Mesenchymal stem cell (in vitro differentiated cells and primary cell): ENCODE results near the gene S100A14. TPM values are rescaled to one million over a fixed set of nuclear protein-coding genes. Genes with fewer than 3 reads are reported as not detected.
A peak's percentile ranks its signal among the peaks of the same experiment; 100 is the strongest.

Experiments used
- DNase-seq: peaks from one replicate; pipeline ENCODE4 v3.0.0-alpha.2; 2013
- H2AFZ ChIP-seq: one replicate; pipeline ENCODE4 v1.6.1; 2013; ENCODE audit warnings: low read depth, mild to moderate bottlenecking, control low read depth, inconsistent platforms, low read length, moderate library complexity
- H2AK5ac ChIP-seq: 2 replicates; pipeline ENCODE4 v1.6.1; 2013; ENCODE audit warnings: low read length, moderate library complexity, mild to moderate bottlenecking, inconsistent platforms; ENCODE audit not compliant: severe bottlenecking
- H2BK120ac ChIP-seq: one replicate; pipeline ENCODE4 v1.6.1; 2013; ENCODE audit warnings: low read depth, mild to moderate bottlenecking, inconsistent platforms, low read length, moderate library complexity
- H2BK12ac ChIP-seq, 2 experiments: one replicate each; pipeline ENCODE4 v1.6.1; 2013; ENCODE audit warnings: inconsistent platforms in 2 of 2, low read length in 2 of 2, mild to moderate bottlenecking in 2 of 2, moderate library complexity in 2 of 2, control low read depth in 1 of 2
- H2BK15ac ChIP-seq: one replicate; pipeline ENCODE4 v1.6.1; 2013; ENCODE audit warnings: mild to moderate bottlenecking, low read depth, inconsistent platforms; ENCODE audit not compliant: poor library complexity, severe bottlenecking
- H2BK5ac ChIP-seq: 2 replicates; pipeline ENCODE4 v1.6.1; 2013; ENCODE audit warnings: low read depth, mild to moderate bottlenecking, low read length, control low read depth, inconsistent platforms; ENCODE audit not compliant: poor library complexity, severe bottlenecking
- H3K14ac ChIP-seq, 2 experiments: one replicate each; pipeline ENCODE4 v1.6.1; 2013; ENCODE audit warnings: inconsistent platforms in 2 of 2, low read length in 2 of 2, control low read depth in 1 of 2, mild to moderate bottlenecking in 1 of 2, moderate library complexity in 1 of 2
- H3K18ac ChIP-seq, 2 experiments: one replicate each; pipeline ENCODE4 v1.6.1; 2013; ENCODE audit warnings: inconsistent platforms in 2 of 2, low read length in 2 of 2, control low read depth in 1 of 2, low read depth in 1 of 2, mild to moderate bottlenecking in 1 of 2
- H3K23ac ChIP-seq, 2 experiments: one replicate each; pipeline ENCODE4 v1.6.1; 2013; ENCODE audit warnings: inconsistent platforms in 2 of 2, low read length in 2 of 2, mild to moderate bottlenecking in 2 of 2, moderate library complexity in 2 of 2, control low read depth in 1 of 2
- H3K27ac ChIP-seq: 2 replicates; pipeline ENCODE4 v1.5.1; 2013; ENCODE audit warnings: mild to moderate bottlenecking, moderate library complexity, low read length, control low read depth, inconsistent platforms; ENCODE audit not compliant: poor library complexity, severe bottlenecking
- H3K27me3 ChIP-seq, 2 experiments: 2 replicates each; pipeline versions ENCODE4 v1.6.1 to v1.7.0; 2013; ENCODE audit warnings: low read length in 2 of 2, mild to moderate bottlenecking in 2 of 2, moderate library complexity in 2 of 2, control low read depth in 1 of 2, inconsistent platforms in 1 of 2; ENCODE audit not compliant: control insufficient read depth in 1 of 2, insufficient read depth in 1 of 2
- H3K36me3 ChIP-seq, 2 experiments: 2 replicates each; pipeline versions ENCODE4 v1.6.1 to v1.7.0; 2013; ENCODE audit warnings: low read length in 2 of 2, control low read depth in 1 of 2, inconsistent platforms in 1 of 2, low read depth in 1 of 2, mild to moderate bottlenecking in 1 of 2; ENCODE audit not compliant: insufficient read depth in 2 of 2, control insufficient read depth in 1 of 2
- H3K4ac ChIP-seq, 2 experiments: one replicate each; pipeline ENCODE4 v1.6.1; 2013; ENCODE audit warnings: inconsistent platforms in 2 of 2, low read length in 2 of 2, mild to moderate bottlenecking in 2 of 2, moderate library complexity in 2 of 2, control low read depth in 1 of 2, low read depth in 1 of 2
- H3K4me1 ChIP-seq: 2 replicates; pipeline ENCODE4 v1.6.1; 2013; ENCODE audit warnings: low read depth, low read length, control low read depth; ENCODE audit not compliant: control insufficient read depth, insufficient read depth
- H3K4me2 ChIP-seq: 2 replicates; pipeline ENCODE4 v1.6.1; 2013; ENCODE audit warnings: low read length, mild to moderate bottlenecking, inconsistent platforms; ENCODE audit not compliant: poor library complexity, severe bottlenecking
- H3K4me3 ChIP-seq, 2 experiments: 2 replicates each; pipeline versions ENCODE4 v1.5.1 to v1.7.0; 2013; ENCODE audit warnings: low read length in 2 of 2, mild to moderate bottlenecking in 2 of 2, control low read depth in 1 of 2, low read depth in 1 of 2; ENCODE audit not compliant: insufficient read depth in 1 of 2
- H3K79me1 ChIP-seq: replicated peaks from 2 replicates; pipeline ENCODE4 v1.6.1; 2013; ENCODE audit warnings: mild to moderate bottlenecking, control low read depth, low read length, inconsistent platforms; ENCODE audit not compliant: poor library complexity, severe bottlenecking
- H3K9ac ChIP-seq: 2 replicates; pipeline ENCODE4 v1.7.0; 2013; ENCODE audit warnings: mild to moderate bottlenecking, low read length, moderate library complexity
- H3K9me3 ChIP-seq: 2 replicates; pipeline ENCODE4 v1.7.0; 2013; ENCODE audit warnings: mild to moderate bottlenecking, low read length; ENCODE audit not compliant: control insufficient read depth
- H4K8ac ChIP-seq: one replicate; pipeline ENCODE4 v1.6.1; 2013; ENCODE audit warnings: inconsistent platforms, mild to moderate bottlenecking, low read length, moderate library complexity
- H4K91ac ChIP-seq: one replicate; pipeline ENCODE4 v1.6.1; 2013; ENCODE audit warnings: mild to moderate bottlenecking, low read length, inconsistent platforms
- WGBS: methylation state at CpG from one replicate; pipeline ENCODE4 v1.1.7; 2013; ENCODE audit warnings: mixed read lengths; 5-methylcytosine and 5-hydroxymethylcytosine counted together
- polyA plus RNA-seq, 2 experiments: library from polyadenylated mRNA; stranded (reverse); fragments of 200-250 nt; gene quantifications; one replicate each; pipeline ENCODE4 v1.2.3, GENCODE V29; 2013

The S100A14 gene
- polyA plus RNA-seq (2013, experiment 1 of 2), result 0.07 TPM
- polyA plus RNA-seq (2013, experiment 2 of 2), result not detected

DNA sequence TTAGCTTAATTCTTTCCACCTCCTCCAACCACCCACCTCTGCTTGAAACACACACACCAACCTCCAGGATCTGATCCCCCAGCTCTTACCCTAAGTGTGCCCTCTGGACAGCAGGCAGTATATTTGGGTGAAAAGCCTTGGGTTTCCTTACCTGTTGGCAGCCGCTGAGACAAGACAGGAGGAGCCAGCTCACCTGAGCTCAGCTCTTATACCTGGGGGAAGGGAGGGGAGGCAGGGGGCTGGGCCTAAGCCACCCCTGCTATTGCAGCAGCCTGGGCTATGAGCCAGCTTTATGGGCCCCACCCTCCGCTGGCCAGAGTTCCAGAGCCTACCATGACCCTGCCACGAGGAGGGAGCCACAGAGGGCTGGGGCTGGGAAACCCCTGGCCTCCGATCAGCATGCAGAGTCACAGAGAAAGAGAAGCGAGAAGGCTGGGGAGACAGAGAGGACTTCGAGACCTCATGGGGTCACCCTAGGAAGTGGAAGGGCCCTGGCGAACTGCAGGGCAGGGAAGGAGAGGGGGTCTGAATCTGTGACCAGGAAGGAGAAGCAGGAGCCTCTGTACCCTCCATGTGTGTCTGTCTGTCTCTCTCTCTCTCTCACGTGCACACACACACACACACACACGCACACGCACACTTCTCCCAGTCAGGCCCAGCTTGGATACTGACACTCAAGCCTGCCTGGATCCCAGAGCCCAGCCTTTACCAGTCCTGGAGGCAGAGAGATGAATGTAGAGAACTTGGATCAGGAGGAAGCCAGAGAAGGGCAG is at the start of gene S100A14:
Gene S100A14, minus strand, starts transcription at position 182 of the 773 bp plus-strand sequence. CDS start 467 bp downstream, outside the sequence.
- peaks cover 19 to 34% of the 10 kb centered on the region in 2 experiments for H3K36me3 ChIP-seq
- peak within 1 kb of the TSS; percentile 46 for H3K9ac ChIP-seq
- no peak within 1 kb of the TSS for H2BK120ac ChIP-seq
- H2AK5ac ChIP-seq, result peak within 1 kb of the TSS; percentile 77
- no peaks in the 10 kb centered on the region for H3K27me3 ChIP-seq
- no peak within 1 kb of the TSS for H3K4me3 ChIP-seq
- no peak within 1 kb of the TSS for H3K4me2 ChIP-seq
- H4K8ac ChIP-seq, result peak within 1 kb of the TSS; percentile 50
- H3K9me3 ChIP-seq, result peaks cover 5% of the 10 kb centered on the region
- peak within 1 kb of the TSS; percentile 63 for H4K91ac ChIP-seq
- peak within 1 kb of the TSS; percentile 16 to 71 for H3K18ac ChIP-seq
- no peaks in the 10 kb centered on the region for H3K79me1 ChIP-seq
- 81% methylated on average over 4 of the region's 10 CpGs for WGBS
- H2BK12ac ChIP-seq, result peak within 1 kb of the TSS; percentile 49 to 50
- H3K4me1 ChIP-seq, result peaks cover 20% of the 10 kb centered on the region
- H3K27ac ChIP-seq, result no peak within 1 kb of the TSS
- peak within 1 kb of the TSS; percentile 39 for H2BK15ac ChIP-seq
- no peak within 1 kb of the TSS for H3K23ac ChIP-seq
- no peak for DNase-seq
- peak within 1 kb of the TSS; percentile 15 to 65 for H3K4ac ChIP-seq
- peak within 1 kb of the TSS in 1 of 2 experiments; percentile 69 for H3K14ac ChIP-seq
- H2AFZ ChIP-seq, result no peak within 1 kb of the TSS
- no peak within 1 kb of the TSS for H2BK5ac ChIP-seq

DNA sequence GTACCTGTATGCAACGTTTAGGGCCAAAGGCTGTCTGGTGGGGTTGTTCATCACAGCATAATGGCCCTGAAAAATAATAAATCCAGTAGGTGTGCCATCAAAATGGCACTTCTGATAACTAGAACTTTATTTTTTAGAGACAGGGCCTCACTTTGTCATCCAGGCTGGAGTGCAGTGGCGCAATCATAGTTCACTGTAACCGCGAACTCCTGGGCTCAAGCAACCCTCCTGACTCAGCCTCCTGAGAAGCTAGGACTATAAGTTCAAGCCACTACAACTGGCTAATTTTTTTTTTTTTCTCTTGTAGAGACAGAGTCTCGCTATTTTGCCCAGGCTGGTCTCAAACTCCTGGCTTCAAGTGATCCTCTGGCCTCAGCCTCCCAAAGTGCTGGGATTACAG is 47.1 kb upstream of the S100A14 start:
- Histone ChIP-seq H3K4me1 (peaks cover 4% of the 10 kb centered on the region), H3K27ac (no peak overlapping the region), H3K4me3 (no peak overlapping the region)

DNA sequence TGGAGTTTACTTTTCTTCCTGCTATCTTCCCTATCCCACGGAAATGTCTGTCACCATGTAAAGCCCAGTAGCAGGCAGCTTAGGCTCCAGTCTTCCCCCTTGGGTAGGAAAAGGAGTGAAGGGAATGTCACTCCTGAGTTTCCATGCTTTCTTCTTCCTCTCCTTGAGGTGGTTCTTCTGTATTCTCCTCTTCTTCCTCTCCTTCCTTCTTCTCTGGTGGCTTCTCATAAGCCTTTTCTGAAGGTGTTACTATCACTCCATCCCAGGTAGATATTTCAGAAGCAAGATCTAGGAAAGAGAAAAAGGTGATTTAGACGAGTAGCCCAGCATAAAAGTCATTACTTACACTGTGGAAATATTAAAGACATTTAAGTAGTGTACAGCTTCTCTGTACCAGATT is 46.1 kb upstream of the S100A14 start:
- Histone ChIP-seq H3K36me3 (peaks cover 40 to 71% of the 10 kb centered on the region in 2 experiments), H3K23ac (no peak overlapping the region), H2AK5ac (no peak overlapping the region), H2BK120ac (no peak overlapping the region), H3K9me3 (no peaks in the 10 kb centered on the region), H2BK15ac (no peak overlapping the region), H3K4me3 (no peak overlapping the region), H3K4me2 (no peak overlapping the region), H3K9ac (peak overlapping the region; percentile 61), H3K27ac (no peak overlapping the region), H3K18ac (no peak overlapping the region), H2BK12ac (no peak overlapping the region), H4K91ac (no peak overlapping the region), H3K14ac (no peak overlapping the region), H3K79me1 (peaks cover 14% of the 10 kb centered on the region), H3K4ac (no peak overlapping the region), H2AFZ (no peak overlapping the region), H2BK5ac (no peak overlapping the region), H4K8ac (no peak overlapping the region), H3K4me1 (peaks cover 6% of the 10 kb centered on the region), H3K27me3 (no peaks in the 10 kb centered on the region)
- no CpG with 5 or more reads among the region's 2 CpGs for WGBS
- no peak for DNase-seq

More for the DNA sequence above, 47.1 kb upstream of the S100A14 start:
- Histone ChIP-seq H3K14ac (no peak overlapping the region), H2AFZ (no peak overlapping the region), H3K27me3 (no peaks in the 10 kb centered on the region), H3K36me3 (peaks cover 42 to 81% of the 10 kb centered on the region in 2 experiments), H3K23ac (no peak overlapping the region), H4K91ac (no peak overlapping the region), H3K9me3 (no peaks in the 10 kb centered on the region), H3K18ac (no peak overlapping the region), H3K9ac (peak overlapping the region; percentile 61), H2BK15ac (no peak overlapping the region), H4K8ac (no peak overlapping the region), H3K79me1 (peaks cover 17% of the 10 kb centered on the region), H2BK12ac (no peak overlapping the region), H3K4me2 (no peak overlapping the region), H3K4ac (no peak overlapping the region), H2BK120ac (no peak overlapping the region), H2BK5ac (no peak overlapping the region), H2AK5ac (no peak overlapping the region)
- DNase-seq, result peak; percentile 56
- WGBS, result 93% methylated on average over 4 of the region's 5 CpGs

DNA sequence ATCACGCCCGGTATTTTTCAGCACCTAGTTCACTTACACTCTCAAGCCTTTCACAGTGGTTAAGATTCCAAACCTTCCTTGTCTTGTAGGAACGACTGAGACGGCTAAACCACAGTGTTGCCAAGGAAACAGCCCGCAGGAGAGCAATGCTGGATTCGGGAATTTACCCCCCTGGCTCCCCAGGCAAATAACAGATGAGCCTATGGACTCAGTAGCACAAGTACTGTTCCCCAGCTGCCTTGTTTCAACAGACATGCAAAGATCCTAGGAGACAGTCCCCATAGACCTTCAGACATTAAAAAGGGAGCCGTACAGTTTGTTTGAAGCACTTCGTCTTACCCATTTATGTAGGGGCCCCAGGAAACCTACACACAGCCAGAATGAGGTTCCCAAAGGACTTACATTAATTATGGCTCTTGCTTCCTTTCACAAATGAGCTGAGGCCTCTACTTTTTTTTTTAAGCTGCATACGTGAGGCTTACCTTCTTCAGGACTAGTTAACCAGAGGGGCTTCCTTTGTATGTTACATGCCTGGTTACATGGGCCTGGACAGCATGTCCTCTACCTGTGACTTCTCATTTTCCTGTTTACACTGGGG is 45.1 kb upstream of the S100A14 start:
- Histone ChIP-seq H4K8ac (no peak overlapping the region), H3K36me3 (peaks cover 29 to 61% of the 10 kb centered on the region in 2 experiments), H3K4me2 (no peak overlapping the region), H3K4me3 (no peak overlapping the region), H3K79me1 (peaks cover 7% of the 10 kb centered on the region), H3K14ac (no peak overlapping the region), H3K9me3 (no peaks in the 10 kb centered on the region), H2AK5ac (peak overlapping the region; percentile 60), H3K23ac (no peak overlapping the region), H4K91ac (no peak overlapping the region), H3K9ac (peak overlapping the region; percentile 30), H2BK120ac (no peak overlapping the region), H2BK12ac (no peak overlapping the region), H2BK15ac (no peak overlapping the region), H3K27me3 (no peaks in the 10 kb centered on the region), H2BK5ac (no peak overlapping the region), H2AFZ (no peak overlapping the region), H3K4ac (no peak overlapping the region), H3K27ac (peak overlapping the region; percentile 52), H3K18ac (no peak overlapping the region), H3K4me1 (peaks cover 6% of the 10 kb centered on the region)
- peak; percentile 14 for DNase-seq
- WGBS, result 78% methylated on average over 8 of the region's 9 CpGs
